GM18511 (cell line): ENCODE results near the gene SHISA7.

Source experiments
- ATAC-seq: cut with Tn5 transposase; IDR thresholded peaks from one replicate; pipeline ENCODE4 v1.9.1; 2021; ENCODE audit warnings: mild to moderate bottlenecking, moderate library complexity; ENCODE audit not compliant: unreplicated experiment

The SHISA7 gene

GRCh38 chr19:55464039-55464661, 21.1 kb upstream of the SHISA7 start:
- ATAC-seq: no peak

- ATAC-seq: no peak
Measured at GRCh38 chr19:55463583-55464031, 20.5 kb upstream of the SHISA7 start.

- no peak for ATAC-seq
Measured at GRCh38 chr19:55462722-55463121, 19.6 kb upstream of the SHISA7 start.

- ATAC-seq: no peak
Measured at GRCh38 chr19:55461974-55462626, 19.0 kb upstream of the SHISA7 start.

- ATAC-seq: peak; percentile 97
Measured at GRCh38 chr19:55461259-55461973, 18.3 kb upstream of the SHISA7 start, which contains the start of gene ISOC2. Gene ISOC2, minus strand, starts transcription at chr19:55461642. Its CDS starts 5,156 bp downstream, at chr19:55456486.

- ATAC-seq: no peak
Measured at GRCh38 chr19:55460670-55461258, 17.7 kb upstream of the SHISA7 start.

GRCh38 chr19:55459950-55460657, 17.0 kb upstream of the SHISA7 start:
- no peak for ATAC-seq

- ATAC-seq: no peak
Measured at GRCh38 chr19:55459551-55459949, 16.4 kb upstream of the SHISA7 start.

- no peak for ATAC-seq
Measured at GRCh38 chr19:55457683-55458457, 14.8 kb upstream of the SHISA7 start.

- no peak for ATAC-seq
Measured at GRCh38 chr19:55456347-55456746, 13.2 kb upstream of the SHISA7 start.

- no peak for ATAC-seq
Measured at GRCh38 chr19:55455576-55456235, 12.6 kb upstream of the SHISA7 start.

GRCh38 chr19:55454787-55455243, 11.7 kb upstream of the SHISA7 start:
- ATAC-seq: no peak

- no peak for ATAC-seq
Measured at GRCh38 chr19:55453511-55454260, 10.6 kb upstream of the SHISA7 start.

- no peak for ATAC-seq
Measured at GRCh38 chr19:55452749-55453346, 9.7 kb upstream of the SHISA7 start.

- ATAC-seq: no peak
Measured at GRCh38 chr19:55451965-55452748, 9.1 kb upstream of the SHISA7 start.

GRCh38 chr19:55451163-55451964, 8.3 kb upstream of the SHISA7 start:
- ATAC-seq: no peak

- ATAC-seq: no peak
Measured at GRCh38 chr19:55449469-55449868, 6.4 kb upstream of the SHISA7 start.
